ENCODE measurements around the gene RTP3. TPM values are rescaled to one million over a fixed set of nuclear protein-coding genes. Genes with fewer than 3 reads are reported as not detected.

RTP3 gene
- total and polyA plus RNA-seq, 2 of the 4 experiments (the other 2 are of a cell fraction) = 0.18 to 0.26 TPM

GRCh38 chr3:46460051-46460450 is 37.7 kb upstream of the RTP3 start (continued):
- no peak for TF ChIP-seq USF2 (IDR thresholded peaks at IDR 0.05; ENCODE audit: low read depth, low read length)

- Histone ChIP-seq H3K36me3 (ENCODE audit: control insufficient read depth, insufficient read depth, low read length) (no peaks in the 10 kb centered on the region), H2BK20ac (ENCODE audit: low read depth, low read length) (no peak overlapping the region), H2AK5ac (ENCODE audit: low read depth, low read length) (no peak overlapping the region), H2BK120ac (ENCODE audit: low read depth, low read length) (no peak overlapping the region), H3K23ac (ENCODE audit: low read depth, low read length) (no peak overlapping the region), H4K8ac (ENCODE audit: low read depth in 2 of 2, low read length in 2 of 2) (no peak overlapping the region), H4K91ac (ENCODE audit: insufficient read depth, low read depth, low read length) (no peak overlapping the region), H3K14ac (replicated peaks; ENCODE audit: low read depth, low read length) (no peak overlapping the region), H4K20me1 (ENCODE audit: insufficient read depth, low read length) (no peaks in the 10 kb centered on the region; the same call in 1 of the 2 replicates), H3K79me1 (ENCODE audit: low read depth in 1 of 2, low read length in 2 of 2) (no peaks in the 10 kb centered on the region), H3K9me3 (ENCODE audit: control insufficient read depth, insufficient read depth, low read length) (0 out of 2 replicates have a peak, but pooled peaks cover 2% of the 10 kb centered on the region), H3K18ac (ENCODE audit: low read depth, low read length) (no peak overlapping the region), H3K4me1 (ENCODE audit: control insufficient read depth, insufficient read depth, low read length) (peaks cover 3% of the 10 kb centered on the region), H2BK15ac (ENCODE audit: low read depth, low read length) (no peak overlapping the region), H3K27me3 (ENCODE audit: control insufficient read depth, insufficient read depth, low read length) (peaks cover 52% of the 10 kb centered on the region), H3K4ac (ENCODE audit: low read depth, low read length) (no peak overlapping the region), H3K4me2 (ENCODE audit: low read depth, low read length) (no peak overlapping the region), H3K56ac (ENCODE audit: extremely low read depth, insufficient read depth, low read length) (no peak overlapping the region), H3K9me1 (ENCODE audit: insufficient read depth, low read length) (no peaks in the 10 kb centered on the region; the same call in 1 of the 2 replicates), H3K27ac (ENCODE audit: insufficient read depth, low read length) (no peak overlapping the region), H2AFZ (replicated peaks; ENCODE audit: low read length, poor library complexity) (no peak overlapping the region), H3K4me3 (ENCODE audit: insufficient read depth, low read depth, low read length) (no peak overlapping the region), H2AK9ac (replicated peaks; ENCODE audit: low read depth, low read length, poor library complexity) (no peak overlapping the region), H2BK5ac (ENCODE audit: low read depth, low read length, poor library complexity, severe bottlenecking) (no peak overlapping the region), H3K9ac (ENCODE audit: low read depth, low read length) (no peak overlapping the region), H4K5ac (ENCODE audit: low read depth, low read length) (no peak overlapping the region)
- ChIA-PET POLR2A (ENCODE audit: unreplicated experiment) (no interaction called here), CTCF (interaction anchor here (0.6 to 1.8 kb wide), 2 partner anchors 12 to 200 kb away, joined by 3 to 7 read pairs; no protein-coding TSS in a partner anchor)
- TF ChIP-seq CHD1 (IDR thresholded peaks at IDR 0.05; ENCODE audit: low read depth, low read length) (no peak), MAZ (IDR thresholded peaks at IDR 0.05; ENCODE audit: borderline replicate concordance, low read depth, low read length) (no peak), SMC3 (IDR thresholded peaks at IDR 0.05; ENCODE audit: low read depth, low read length) (no peak), RCOR1 (IDR thresholded peaks at IDR 0.05; ENCODE audit: insufficient replicate concordance, low read length) (no peak), ELK1 (IDR thresholded peaks at IDR 0.05; ENCODE audit: borderline replicate concordance, low read depth, low read length) (no peak), MAFK (IDR thresholded peaks at IDR 0.05; ENCODE audit: low read depth, low read length) (no peak), BHLHE40 (IDR thresholded peaks at IDR 0.05; ENCODE audit: low read depth, low read length) (no peak), USF2 (IDR thresholded peaks at IDR 0.05; ENCODE audit: low read depth, low read length) (no peak), NFE2L2 (IDR thresholded peaks at IDR 0.05; ENCODE audit: low read depth, low read length) (no peak), RFX5 (IDR thresholded peaks at IDR 0.05; ENCODE audit: low read depth, low read length) (no peak), POLR2A (IDR thresholded peaks at IDR 0.05; ENCODE audit: low read depth, low read length) (no peak), CTCF (conservative IDR thresholded peaks at IDR 0.05; ENCODE audit: low read depth, low read length) (peak; percentile 39), RAD21 (IDR thresholded peaks at IDR 0.05; ENCODE audit: low read length) (peak; percentile 22; the same call in 1 of the 2 replicates)
- DNase-seq (peak; percentile 19), ATAC-seq (ENCODE audit: low read depth) (peak; percentile 81)
- no TSS peak for BruUV-seq (replicated peaks)
- in situ Hi-C loops (cut with MboI; ENCODE audit: low sequenced_read_pairs) (no loop called here), intact Hi-C loops (cut with micrococcal nuclease) (no loop called here), dilution Hi-C loops (cut with HindIII; ENCODE audit: low sequenced_read_pairs, unreplicated experiment) (no loop called here)
- no CpG with 5 or more reads among the region's 3 CpGs for WGBS, 2 experiments (ENCODE audit: extremely low coverage in 2 of 2, insufficient read length in 1 of 2)
Measured at GRCh38 chr3:46462111-46462510, 35.7 kb upstream of the RTP3 start.

Measured in IMR-90 (cell line).